Stomach (tissue), 9 donors: ENCODE measurements around the gene AQP4. TPM values are rescaled to one million over a fixed set of nuclear protein-coding genes. Genes with fewer than 3 reads are reported as not detected.
A peak's percentile ranks its signal among the peaks of the same experiment; 100 is the strongest.

Experiments
- DNase-seq, 2 donors: peaks; one replicate each; pipeline versions ENCODE4 v3.0.0 to v3.0.0-alpha.2; 2013 to 2019
- H3K27ac ChIP-seq, 5 donors: fragments of 200-600 bp in 4 of 5; sonication (generic) in 4 of 5; one replicate each; pipeline ENCODE4 v1.5.1; 2013 to 2019; ENCODE audit warnings: mild to moderate bottlenecking in 1 of 5, moderate library complexity in 1 of 5
- H3K27me3 ChIP-seq, 3 donors: fragments of 200-600 bp; sonication (generic); one replicate each; pipeline ENCODE4 v1.5.1; 2017 to 2019; ENCODE audit warnings: mixed run types in 1 of 3
- H3K36me3 ChIP-seq, 4 donors: fragments of 200-600 bp; sonication (generic); 1 replicate in 3 of 4; 2 replicates in 1 of 4; pipeline ENCODE4 v1.5.1; 2016 to 2019
- H3K4me1 ChIP-seq, 4 donors: fragments of 200-600 bp; sonication (generic); one replicate each; pipeline ENCODE4 v1.5.1; 2016 to 2019
- H3K4me3 ChIP-seq, 4 donors: fragments of 200-600 bp; sonication (generic) in 3 of 4; one replicate each; pipeline ENCODE4 v1.5.1; 2016 to 2019; ENCODE audit warnings: mild to moderate bottlenecking in 1 of 4
- H3K9me3 ChIP-seq, 4 donors: fragments of 200-600 bp; sonication (generic); one replicate each; pipeline ENCODE4 v1.5.1; 2016 to 2019
- CTCF ChIP-seq, 7 experiments: fragments of 450-650 bp in 4 of 7; fragments of 200-600 bp in 3 of 7; sonication (generic) in 3 of 7; IDR thresholded peaks; one replicate each; pipeline ENCODE4 v1.5.1; 2016 to 2019; ENCODE audit warnings: antibody characterized with exemption in 7 of 7, control low read depth in 2 of 7, mild to moderate bottlenecking in 1 of 7
- EP300 ChIP-seq: sonication (generic); formaldehyde crosslinking; IDR thresholded peaks from one replicate; pipeline ENCODE4 v1.6.1; 2017; ENCODE audit warnings: antibody characterized with exemption
- POLR2A ChIP-seq, 4 donors: fragments of 450-650 bp; IDR thresholded peaks; one replicate each; pipeline ENCODE4 v1.6.1; 2016; ENCODE audit warnings: antibody characterized with exemption in 4 of 4, control low read depth in 2 of 4, mild to moderate bottlenecking in 1 of 4, moderate library complexity in 1 of 4
- POLR2AphosphoS5 ChIP-seq, 3 donors: sonication (generic); formaldehyde crosslinking; IDR thresholded peaks; one replicate each; pipeline ENCODE4 v1.6.1; 2016; ENCODE audit warnings: antibody characterized with exemption in 3 of 3
- WGBS, 5 donors: extraction: QIAGEN DNeasy Blood & Tissue Kit in 3 of 5; methylation state at CpG; one replicate each; pipeline versions ENCODE4 v1.1.5 to v1.1.7; 2013 to 2018; 5-methylcytosine and 5-hydroxymethylcytosine counted together
- intact Hi-C: fragments of 100-400 bp; cut with DNase I; formaldehyde crosslinking; loops from one replicate; pipeline ENCODE4 v1.15.1; 2023; ENCODE audit warnings: low total_unique reads
- polyA plus RNA-seq, 3 donors: library from polyadenylated mRNA; stranded (reverse); fragments of 200-250 nt; gene quantifications; one replicate each; pipeline ENCODE4 v1.2.3, GENCODE V29; 2013
- total RNA-seq, 5 donors: library from RNA; depleted of rRNA; stranded (reverse); fragments of >200 nt; gene quantifications; one replicate each; pipeline versions ENCODE4 v1.1.0 to v1.2.3, GENCODE V29; 2014 to 2016
- donor health status: healthy with polysubstance abuse.
- donor health status: Bipolar disorder and iron deficiency.
- donor health status: healthy.

Gene AQP4
- total and polyA plus RNA-seq, 8 donors = 0.83 to 115 (median 8.2) TPM; not detected in 1

DNA sequence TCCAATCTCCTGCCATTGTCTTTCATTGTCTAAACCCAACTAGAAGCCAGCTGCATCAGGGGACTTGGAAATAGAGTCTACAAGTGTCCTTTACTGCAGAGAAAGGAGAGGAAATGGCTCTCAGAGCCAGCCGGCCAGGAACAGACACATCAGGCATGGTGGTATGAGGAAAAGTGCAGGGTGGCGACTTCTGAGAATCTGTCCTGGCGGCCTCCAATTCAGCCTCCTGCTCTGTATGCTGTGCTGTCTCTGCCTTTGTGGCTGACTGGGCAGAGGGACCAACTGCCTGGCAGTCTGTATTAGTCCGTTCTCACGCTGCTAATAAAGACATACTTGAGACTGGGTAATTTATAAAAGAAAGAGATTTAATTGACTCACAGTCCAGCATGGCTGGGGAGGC, 36.8 kb upstream of the AQP4 start:
- Histone ChIP-seq H3K4me1 (no peaks in the 10 kb centered on the region), H3K4me3 (no peak overlapping the region), H3K27ac (no peak overlapping the region), H3K36me3 (no peaks in the 10 kb centered on the region), H3K27me3 (no peaks in the 10 kb centered on the region), H3K9me3 (peaks cover 0 to 8% (median 8%) of the 10 kb centered on the region in 4 donors)
- 91 to 94% (median 93%) methylated on average over 5 of the region's 5 CpGs for WGBS, 5 donors
- TF ChIP-seq EP300 (no peak), POLR2AphosphoS5 (IDR thresholded peaks at IDR 0.05) (no peak), POLR2A (IDR thresholded peaks at IDR 0.05) (no peak), CTCF (IDR thresholded peaks at IDR 0.05) (no peak)
- intact Hi-C loops = no loop called here
- no peak for DNase-seq

- H3K4me3 ChIP-seq = no peak overlapping the region
- H3K36me3 ChIP-seq = no peaks in the 10 kb centered on the region
These were observed 35.5 kb upstream of the AQP4 start for GRCh38 chr18:26901020-26901419.

DNA sequence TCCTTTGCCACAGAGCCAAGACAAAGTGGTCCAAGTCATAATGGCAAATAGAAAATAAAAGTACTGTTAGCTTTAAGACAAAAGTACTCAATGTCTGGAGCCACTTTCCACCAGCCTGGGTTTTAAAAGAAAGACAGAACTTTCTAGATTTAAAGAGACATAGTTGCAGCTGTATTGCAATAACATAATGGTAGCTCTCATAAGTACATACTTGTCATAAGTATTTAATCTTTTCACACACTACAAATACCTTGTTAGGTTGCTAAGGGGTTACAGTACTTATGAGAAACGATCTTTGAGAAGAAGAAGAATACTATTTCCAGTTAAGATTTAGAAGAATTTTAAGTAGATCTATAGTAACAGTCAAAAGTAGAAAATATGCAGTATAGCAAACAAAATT, 28.9 kb upstream of the AQP4 start:
- WGBS, 5 donors = 32 to 69% (median 61%) methylated on average over 1 of the region's 1 CpG
- Histone ChIP-seq H3K36me3 (no peaks in the 10 kb centered on the region), H3K4me3 (no peak overlapping the region), H3K9me3 (no peaks in the 10 kb centered on the region), H3K4me1 (no peaks in the 10 kb centered on the region), H3K27ac (no peak overlapping the region), H3K27me3 (no peaks in the 10 kb centered on the region)
- no peak for DNase-seq
- intact Hi-C loops = no loop called here
- TF ChIP-seq EP300 (no peak), CTCF (IDR thresholded peaks at IDR 0.05) (no peak), POLR2AphosphoS5 (IDR thresholded peaks at IDR 0.05) (no peak), POLR2A (IDR thresholded peaks at IDR 0.05) (no peak)

More at GRCh38 chr18:26901020-26901419, 35.5 kb upstream of the AQP4 start:
- DNase-seq = no peak
- H3K27me3 ChIP-seq = no peaks in the 10 kb centered on the region
- intact Hi-C loops = no loop called here
- TF ChIP-seq EP300 (no peak), POLR2A (IDR thresholded peaks at IDR 0.05) (no peak), CTCF (IDR thresholded peaks at IDR 0.05) (no peak), POLR2AphosphoS5 (IDR thresholded peaks at IDR 0.05) (no peak)
- peaks cover 0 to 8% (median 8%) of the 10 kb centered on the region in 4 donors for H3K9me3 ChIP-seq
- no peaks in the 10 kb centered on the region for H3K4me1 ChIP-seq
- H3K27ac ChIP-seq = no peak overlapping the region

- Histone ChIP-seq H3K27ac (no peak overlapping the region), H3K4me3 (no peak overlapping the region), H3K4me1 (no peaks in the 10 kb centered on the region), H3K27me3 (no peaks in the 10 kb centered on the region), H3K36me3 (no peaks in the 10 kb centered on the region), H3K9me3 (no peaks in the 10 kb centered on the region)
- TF ChIP-seq POLR2A (IDR thresholded peaks at IDR 0.05) (no peak), CTCF (IDR thresholded peaks at IDR 0.05) (no peak), POLR2AphosphoS5 (IDR thresholded peaks at IDR 0.05) (no peak), EP300 (no peak)
- intact Hi-C loops = no loop called here
- WGBS, 5 donors = 37 to 54% (median 52%) methylated on average over 6 of the region's 6 CpGs
- DNase-seq = peak in 1 of 2 donors; percentile 28
These were observed 28.5 kb upstream of the AQP4 start for GRCh38 chr18:26893996-26894395.
